ENCODE results near the gene MRPL50.

MRPL50 gene

GRCh38 chr9:101427358-101427757 is 28.9 kb upstream of the MRPL50 start:
- TF ChIP-seq GLIS3 (CRISPR knock-in tag; IDR thresholded peaks at IDR 0.05) (no peak), TSHZ2 (CRISPR knock-in tag; IDR thresholded peaks at IDR 0.05) (no peak), PPARA (CRISPR knock-in tag; IDR thresholded peaks at IDR 0.05; ENCODE audit: borderline replicate concordance) (no peak), OSR1 (CRISPR knock-in tag; IDR thresholded peaks at IDR 0.05) (no peak), ARNTL (CRISPR knock-in tag; IDR thresholded peaks at IDR 0.05; ENCODE audit: borderline replicate concordance, low read depth) (no peak), CREB5 (CRISPR knock-in tag; IDR thresholded peaks at IDR 0.05; ENCODE audit: low read depth) (no peak), PATZ1 (CRISPR knock-in tag; IDR thresholded peaks at IDR 0.05; ENCODE audit: borderline replicate concordance) (no peak), POU6F1 (CRISPR knock-in tag; IDR thresholded peaks at IDR 0.05; ENCODE audit: borderline replicate concordance, low read depth) (no peak), CSRNP3 (CRISPR knock-in tag; IDR thresholded peaks at IDR 0.05) (no peak), ZNF565 (CRISPR knock-in tag; conservative IDR thresholded peaks at IDR 0.05; ENCODE audit: low read depth) (no peak), TCF4 (CRISPR knock-in tag; IDR thresholded peaks at IDR 0.05; ENCODE audit: borderline replicate concordance) (no peak), ZFP3 (CRISPR knock-in tag; IDR thresholded peaks at IDR 0.05) (no peak), ESRRG (CRISPR knock-in tag; IDR thresholded peaks at IDR 0.05) (no peak), TOX (CRISPR knock-in tag; IDR thresholded peaks at IDR 0.05; ENCODE audit: borderline replicate concordance) (no peak), ZC3H10 (CRISPR knock-in tag; IDR thresholded peaks at IDR 0.05) (no peak), ZNF70 (CRISPR knock-in tag; IDR thresholded peaks at IDR 0.05) (no peak), ZNF8 (CRISPR knock-in tag; IDR thresholded peaks at IDR 0.05) (no peak), BACH2 (CRISPR knock-in tag; IDR thresholded peaks at IDR 0.05; ENCODE audit: borderline replicate concordance) (no peak), ISL1 (CRISPR knock-in tag; IDR thresholded peaks at IDR 0.05) (no peak), CSDC2 (CRISPR knock-in tag; IDR thresholded peaks at IDR 0.05) (no peak)
- ATAC-seq: no peak

- TF ChIP-seq ZNF565 (CRISPR knock-in tag; conservative IDR thresholded peaks at IDR 0.05; ENCODE audit: low read depth) (no peak), CREB5 (CRISPR knock-in tag; IDR thresholded peaks at IDR 0.05; ENCODE audit: low read depth) (no peak), ZFP3 (CRISPR knock-in tag; IDR thresholded peaks at IDR 0.05) (no peak), CSDC2 (CRISPR knock-in tag; IDR thresholded peaks at IDR 0.05) (no peak), CSRNP3 (CRISPR knock-in tag; IDR thresholded peaks at IDR 0.05) (no peak), PATZ1 (CRISPR knock-in tag; IDR thresholded peaks at IDR 0.05; ENCODE audit: borderline replicate concordance) (no peak), ESRRG (CRISPR knock-in tag; IDR thresholded peaks at IDR 0.05) (no peak), GLIS3 (CRISPR knock-in tag; IDR thresholded peaks at IDR 0.05) (no peak), RARB (CRISPR knock-in tag; IDR thresholded peaks at IDR 0.05) (no peak), TSHZ2 (CRISPR knock-in tag; IDR thresholded peaks at IDR 0.05) (no peak), ZC3H10 (CRISPR knock-in tag; IDR thresholded peaks at IDR 0.05) (no peak), ARNTL (CRISPR knock-in tag; IDR thresholded peaks at IDR 0.05; ENCODE audit: borderline replicate concordance, low read depth) (no peak)
- no peak for ATAC-seq
Measured at GRCh38 chr9:101421653-101422065, 23.2 kb upstream of the MRPL50 start.

All from SK-N-SH treated with all-trans-retinoic acid at 6 μM for 48 hours (cell line).